ENCODE data around the gene EPS8L2.

GRCh38 chr11:695538-696248 is 10.3 kb upstream of the EPS8L2 start, which contains the start of gene TMEM80:
- no peak for TF ChIP-seq EP300 (IDR thresholded peaks at IDR 0.05; ENCODE audit: low read depth)
- no peak for TF ChIP-seq CTCF (IDR thresholded peaks at IDR 0.05)
